HG03565 (cell line): Measurements from ENCODE around the gene RERE.
"Not testable (repeated sequence)": the region's sequence is repeated elsewhere in the genome, so short reads cannot be mapped to it uniquely, and the experiment has no call there.

Experiments used
- ATAC-seq: cut with Tn5 transposase; IDR thresholded peaks from one replicate; pipeline ENCODE4 v1.9.1; 2021; ENCODE audit warnings: mild to moderate bottlenecking, moderate library complexity; ENCODE audit not compliant: unreplicated experiment

The RERE gene

DNA sequence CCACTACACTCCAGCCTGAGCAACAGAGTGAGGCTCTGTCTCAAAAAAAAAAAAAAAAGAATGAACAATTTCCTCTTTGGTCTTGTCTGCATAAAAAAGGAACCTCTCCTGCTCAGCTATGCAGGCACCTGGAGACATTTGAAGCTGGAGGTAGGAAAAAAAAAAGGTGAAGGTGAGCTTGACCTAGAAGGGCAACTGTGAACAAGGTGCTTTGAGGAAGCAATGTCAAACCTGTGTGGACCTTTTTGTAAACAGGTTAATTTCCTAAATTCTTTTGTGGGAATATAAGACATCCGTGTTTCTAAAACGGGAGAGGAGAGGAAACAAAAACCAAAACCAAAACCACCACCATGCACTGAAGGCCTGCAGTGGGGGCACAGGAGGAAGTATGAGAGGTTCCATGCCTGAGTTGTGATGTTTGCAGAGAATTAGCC, 422.0 kb downstream of the RERE start:
- no peak for ATAC-seq

GRCh38 chr1:8394456-8395321, 422.8 kb downstream of the RERE start:
- no peak for ATAC-seq

DNA sequence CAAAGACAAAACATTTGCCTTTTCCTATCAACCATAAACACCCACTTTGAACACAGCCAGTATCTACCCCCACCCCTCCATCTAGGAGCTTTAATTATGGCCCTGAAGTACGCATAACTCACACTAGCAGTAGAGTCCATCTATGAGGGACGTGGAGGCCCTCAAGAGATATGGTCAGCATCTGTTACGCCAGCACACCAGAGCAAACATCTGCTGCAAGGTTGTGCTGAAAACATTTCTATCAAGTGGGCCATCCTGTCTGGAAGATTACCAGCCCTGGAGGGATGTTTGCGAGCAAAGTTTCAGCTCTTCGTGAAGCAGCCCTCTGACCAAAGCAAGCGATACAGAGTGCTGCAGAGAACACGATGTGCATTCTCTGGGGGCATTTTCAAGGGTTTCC, 424.9 kb downstream of the RERE start:
- ATAC-seq = no peak

DNA sequence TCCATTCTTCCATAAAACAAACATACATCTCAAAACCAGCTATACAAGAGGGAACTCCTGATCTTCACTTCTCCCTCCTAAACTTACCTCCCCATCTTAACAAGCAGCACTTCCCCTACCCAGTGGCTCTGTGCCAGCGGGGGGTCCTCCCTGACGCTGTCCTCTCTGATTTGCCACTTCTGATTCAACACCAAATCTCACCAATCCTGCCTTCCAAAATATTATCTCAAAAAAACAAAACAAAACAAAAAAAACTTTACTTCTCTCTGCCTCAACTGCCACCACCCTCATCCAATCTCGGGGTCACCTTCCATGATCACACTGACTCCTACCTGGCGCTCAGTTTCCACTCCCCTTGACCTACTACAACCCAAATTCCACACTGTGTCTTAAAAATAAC, 426.7 kb downstream of the RERE start:
- ATAC-seq = no peak

GRCh38 chr1:8389958-8390535, 427.4 kb downstream of the RERE start:
- ATAC-seq = no peak

- no peak for ATAC-seq
These were observed 428.5 kb downstream of the RERE start for GRCh38 chr1:8388732-8389562.

- no peak for ATAC-seq
These were observed 431.2 kb downstream of the RERE start for GRCh38 chr1:8386247-8386646.

DNA sequence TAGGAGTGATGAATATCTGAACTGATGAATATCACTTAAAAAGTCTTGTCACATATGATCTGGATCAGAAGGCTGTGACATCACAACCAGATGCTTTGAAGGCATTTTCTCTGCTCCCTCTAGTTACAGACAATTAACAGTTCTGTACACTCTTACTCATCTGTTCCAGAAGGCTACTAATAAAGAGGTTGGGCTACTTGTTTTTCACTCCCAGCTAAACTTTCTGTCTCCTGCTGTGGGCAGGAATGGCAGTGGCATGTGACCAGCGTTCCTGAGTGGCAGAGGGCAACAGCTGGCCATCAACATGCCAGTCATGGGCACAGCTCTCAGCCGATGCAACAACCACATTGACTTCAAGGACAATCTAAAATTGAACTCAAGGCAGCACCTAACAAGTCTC, 432.9 kb downstream of the RERE start:
- ATAC-seq = no peak

DNA sequence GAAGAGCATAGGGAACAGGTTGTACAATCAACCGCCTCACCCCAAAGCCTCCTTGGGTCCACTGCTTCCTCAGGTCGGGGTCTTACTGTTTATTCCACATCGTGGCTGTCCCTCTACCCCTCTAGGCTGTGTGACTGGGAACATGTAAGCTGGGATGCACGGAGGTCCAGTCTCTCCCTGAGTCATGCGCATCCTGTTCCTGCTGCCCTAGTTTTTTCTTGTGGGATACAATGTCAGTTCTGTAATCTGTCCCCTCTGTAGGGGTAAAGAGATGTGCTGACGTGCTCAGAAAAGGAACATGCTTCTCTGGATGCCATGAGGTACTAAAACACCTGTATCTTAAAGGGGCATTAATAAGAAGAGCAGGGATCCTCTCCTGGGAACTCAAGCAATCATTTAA, 433.4 kb downstream of the RERE start:
- ATAC-seq = no peak

- no peak for ATAC-seq
These were observed 434.6 kb downstream of the RERE start for GRCh38 chr1:8382608-8383505.

DNA sequence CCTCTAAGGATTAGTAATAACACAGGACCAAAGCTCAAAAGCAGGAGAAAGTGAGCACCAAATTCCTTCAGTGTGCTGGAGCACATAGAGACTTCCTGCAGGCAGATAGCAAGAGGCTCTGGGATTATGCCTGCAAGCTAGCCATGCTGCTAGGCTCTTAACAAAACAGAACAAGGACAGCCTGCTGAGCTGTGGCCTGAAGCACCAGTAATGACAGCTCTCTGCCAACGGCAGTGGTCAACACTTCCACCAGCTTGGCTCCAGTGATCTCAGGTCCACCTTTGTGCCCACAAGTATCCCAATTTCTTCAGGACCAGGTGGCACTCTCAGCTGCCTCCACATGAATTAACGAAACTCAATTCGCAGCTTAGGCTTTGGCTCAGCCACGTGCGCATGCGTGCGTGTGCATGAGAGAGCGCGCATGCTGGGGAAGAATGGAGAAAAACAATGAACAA, 435.4 kb downstream of the RERE start:
- ATAC-seq = no peak

GRCh38 chr1:8381618-8382017, 435.8 kb downstream of the RERE start:
- ATAC-seq = no peak

GRCh38 chr1:8380310-8380709, 437.1 kb downstream of the RERE start:
- ATAC-seq = not testable (repeated sequence)

- ATAC-seq = no peak
These were observed 437.8 kb downstream of the RERE start for GRCh38 chr1:8379513-8380186.

DNA sequence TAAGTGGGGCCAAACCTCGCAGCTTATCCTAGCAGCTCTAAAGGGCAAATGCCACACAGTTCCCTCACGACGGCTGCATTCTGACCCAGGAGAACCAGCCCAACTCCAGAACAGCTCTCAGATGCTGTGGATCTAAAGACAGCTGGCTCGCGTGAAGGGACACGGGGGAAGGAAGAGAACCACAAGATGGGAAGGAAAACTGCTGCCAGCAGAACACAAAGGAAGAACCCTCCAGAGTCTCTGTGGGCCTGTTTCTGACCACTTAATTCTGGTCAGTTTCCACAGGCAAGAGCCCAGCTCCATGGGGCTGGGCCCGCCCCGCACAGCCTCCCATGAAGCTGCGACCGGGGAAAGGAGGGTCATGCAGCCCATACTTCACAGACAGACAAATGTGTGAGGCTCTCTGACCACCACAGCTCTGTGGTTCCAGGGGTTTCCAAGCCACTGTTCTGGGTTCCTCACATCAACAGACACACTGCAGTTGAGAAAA, 438.4 kb downstream of the RERE start:
- ATAC-seq = no peak

- ATAC-seq = no peak
These were observed 439.3 kb downstream of the RERE start for GRCh38 chr1:8378178-8378577.

- no peak for ATAC-seq
These were observed 440.0 kb downstream of the RERE start for GRCh38 chr1:8377271-8377981.

- no peak for ATAC-seq
These were observed 441.0 kb downstream of the RERE start for GRCh38 chr1:8376358-8376840.

- no peak for ATAC-seq
These were observed 442.6 kb downstream of the RERE start for GRCh38 chr1:8374812-8375211.
